Measurements from ENCODE around the gene SIPA1L3. TPM values are rescaled to one million over a fixed set of nuclear protein-coding genes. Genes with fewer than 3 reads are reported as not detected.

SIPA1L3 gene
- total and polyA plus RNA-seq, 11 donors = 4.7 to 22.9 (median 8.8) TPM

- WGBS, 4 donors = 55 to 100% (median 98%) methylated on average over 1 of the region's 1 CpG
- H3K36me3 ChIP-seq = no peaks in the 10 kb centered on the region
- no peak for DNase-seq
- H3K9me3 ChIP-seq = peaks cover 0 to 19% (median 7%) of the 10 kb centered on the region in 12 donors
- H3K4me1 ChIP-seq = peaks cover 0 to 31% (median 19%) of the 10 kb centered on the region in 12 donors
- ATAC-seq = no peak
- H3K4me3 ChIP-seq = no peak overlapping the region
- H3K27me3 ChIP-seq = no peaks in the 10 kb centered on the region
- no peak for TF ChIP-seq CTCF (IDR thresholded peaks at IDR 0.05)
- TF ChIP-seq POLR2A (IDR thresholded peaks at IDR 0.05) = no peak
- H3K27ac ChIP-seq = no peak overlapping the region
- intact Hi-C loops (cut with DNase I) = no loop called here
Measured at GRCh38 chr19:37935341-37935740, 28.3 kb downstream of the SIPA1L3 start.

GRCh38 chr19:37936166-37936565, 29.2 kb downstream of the SIPA1L3 start:
- H3K27me3 ChIP-seq = no peaks in the 10 kb centered on the region
- DNase-seq (no peak), ATAC-seq (no peak)
- H3K4me1 ChIP-seq = peaks cover 0 to 31% (median 19%) of the 10 kb centered on the region in 12 donors
- H3K27ac ChIP-seq = no peak overlapping the region
- TF ChIP-seq POLR2A (IDR thresholded peaks at IDR 0.05) (no peak), CTCF (IDR thresholded peaks at IDR 0.05) (no peak)
- intact Hi-C loops (cut with DNase I) = no loop called here
- no peaks in the 10 kb centered on the region for H3K36me3 ChIP-seq
- H3K4me3 ChIP-seq = no peak overlapping the region
- peaks cover 0 to 19% (median 7%) of the 10 kb centered on the region in 12 donors for H3K9me3 ChIP-seq
- 52 to 77% (median 71%) methylated on average over 2 of the region's 2 CpGs for WGBS, 4 donors

GRCh38 chr19:37936886-37937285, 29.9 kb downstream of the SIPA1L3 start:
- no peak overlapping the region for H3K4me3 ChIP-seq
- WGBS, 4 donors = 92 to 100% (median 97%) methylated on average over 2 of the region's 2 CpGs
- no peak for DNase-seq

GRCh38 chr19:37938353-37938752, 31.3 kb downstream of the SIPA1L3 start:
- Histone ChIP-seq H3K27me3 (no peaks in the 10 kb centered on the region), H3K4me1 (peaks cover 0 to 13% (median 9%) of the 10 kb centered on the region in 12 donors), H3K9me3 (peaks cover 0 to 19% (median 7%) of the 10 kb centered on the region in 12 donors), H3K27ac (no peak overlapping the region), H3K36me3 (no peaks in the 10 kb centered on the region), H3K4me3 (no peak overlapping the region)
- WGBS, 4 donors = 71 to 96% (median 91%) methylated on average over 1 of the region's 1 CpG
- TF ChIP-seq POLR2A (IDR thresholded peaks at IDR 0.05) = no peak
- no peak for TF ChIP-seq CTCF (IDR thresholded peaks at IDR 0.05)
- DNase-seq (no peak), ATAC-seq (no peak)
- intact Hi-C loops (cut with DNase I) = no loop called here

More at GRCh38 chr19:37936886-37937285, 29.9 kb downstream of the SIPA1L3 start:
- no peak for ATAC-seq
- H3K9me3 ChIP-seq = peaks cover 0 to 19% (median 7%) of the 10 kb centered on the region in 12 donors
- H3K27ac ChIP-seq = no peak overlapping the region
- intact Hi-C loops (cut with DNase I) = no loop called here
- no peaks in the 10 kb centered on the region for H3K27me3 ChIP-seq
- TF ChIP-seq POLR2A (IDR thresholded peaks at IDR 0.05) (no peak), CTCF (IDR thresholded peaks at IDR 0.05) (no peak)
- no peaks in the 10 kb centered on the region for H3K36me3 ChIP-seq
- H3K4me1 ChIP-seq = peaks cover 0 to 25% (median 17%) of the 10 kb centered on the region in 12 donors

Data from heart left ventricle (tissue), 16 donors.